Activated CD4-positive, alpha-beta T cell treated with anti-CD3 and anti-CD28 coated beads, Interleukin-2, Interleukin-4, amounts not matched to agents 100 ng/mL and 50 ng/mL, durations not matched to agents 16 hours and 8 hours (primary cell): ENCODE data around the gene DHRS12.

ENCODE experiments used
- DNase-seq: peaks from one replicate; pipeline ENCODE4 v3.0.0-alpha.2; 2020; ENCODE audit warnings: low spot score

DHRS12 gene

GRCh38 chr13:51781246-51782022, 22.5 kb downstream of the DHRS12 start:
- DNase-seq = no peak

GRCh38 chr13:51780099-51780498, 23.9 kb downstream of the DHRS12 start:
- no peak for DNase-seq

GRCh38 chr13:51778392-51778791, 25.6 kb downstream of the DHRS12 start:
- no peak for DNase-seq

DNA sequence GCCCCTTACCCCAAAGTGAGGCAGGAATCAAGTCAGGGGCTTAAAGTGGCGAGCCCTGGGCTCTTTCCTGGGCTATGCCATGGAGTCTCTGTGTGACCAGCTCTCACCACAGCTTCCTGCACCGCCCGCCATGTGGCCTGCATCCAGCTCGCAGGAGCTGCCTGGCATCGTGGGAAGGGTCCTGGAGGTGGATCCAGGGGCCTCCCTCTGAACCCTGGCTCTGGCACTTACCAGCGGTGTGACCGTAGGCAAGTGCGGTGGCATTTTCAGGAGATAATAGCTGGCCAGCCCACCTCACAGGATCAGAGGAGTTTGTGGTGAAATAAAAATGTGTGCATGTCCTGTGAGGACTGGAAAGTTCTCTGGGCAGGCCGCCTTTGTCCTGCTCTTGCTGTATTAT, 26.0 kb downstream of the DHRS12 start:
- no peak for DNase-seq

GRCh38 chr13:51776179-51776578, 27.8 kb downstream of the DHRS12 start:
- no peak for DNase-seq

- no peak for DNase-seq
Measured at GRCh38 chr13:51773515-51773914, 30.4 kb downstream of the DHRS12 start.

- DNase-seq = no peak
Measured at GRCh38 chr13:51772781-51773180, 31.2 kb downstream of the DHRS12 start.

- no peak for DNase-seq
Measured at GRCh38 chr13:51772105-51772455, 31.9 kb downstream of the DHRS12 start.

GRCh38 chr13:51771418-51772104, 32.4 kb downstream of the DHRS12 start:
- DNase-seq = no peak

DNA sequence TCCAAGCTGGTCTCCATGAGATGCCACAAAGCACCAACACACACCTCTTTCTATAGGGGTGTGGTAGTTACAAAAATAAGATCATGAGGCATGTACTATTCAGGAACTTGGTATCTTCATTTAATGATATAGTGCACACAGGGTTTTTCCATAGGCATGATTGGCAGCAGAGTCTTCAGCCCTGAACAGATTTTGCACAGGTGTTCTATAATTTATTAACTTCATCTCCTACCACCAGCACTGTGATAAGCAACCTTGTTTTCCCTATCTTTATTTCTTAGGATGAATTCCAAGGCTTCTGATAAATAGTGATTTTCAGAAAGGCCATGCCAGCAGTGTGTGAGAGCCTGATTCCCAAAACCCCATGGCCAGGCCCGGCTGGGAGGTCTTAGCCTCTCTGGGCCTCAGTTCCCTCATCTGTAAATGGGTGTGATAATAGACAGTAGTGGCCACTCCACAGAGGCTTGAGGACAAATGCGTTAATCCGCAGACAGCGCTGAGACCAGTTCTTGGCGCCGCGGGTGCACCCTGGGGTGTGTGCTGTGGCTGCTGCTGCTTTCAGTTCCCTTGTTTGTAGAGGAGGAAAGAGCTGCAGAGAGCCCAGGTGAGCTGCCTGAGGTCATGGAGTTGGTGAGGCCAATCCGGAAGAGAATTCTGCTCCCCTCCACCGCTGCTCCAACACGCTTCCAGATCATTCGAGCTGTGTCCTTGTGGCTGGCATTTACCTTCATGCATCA, 33.1 kb downstream of the DHRS12 start:
- no peak for DNase-seq

GRCh38 chr13:51770160-51770559, 33.8 kb downstream of the DHRS12 start:
- DNase-seq = no peak

GRCh38 chr13:51769455-51770127, 34.4 kb downstream of the DHRS12 start:
- no peak for DNase-seq

- no peak for DNase-seq
Measured at GRCh38 chr13:51768976-51769375, 35.0 kb downstream of the DHRS12 start.

DNA sequence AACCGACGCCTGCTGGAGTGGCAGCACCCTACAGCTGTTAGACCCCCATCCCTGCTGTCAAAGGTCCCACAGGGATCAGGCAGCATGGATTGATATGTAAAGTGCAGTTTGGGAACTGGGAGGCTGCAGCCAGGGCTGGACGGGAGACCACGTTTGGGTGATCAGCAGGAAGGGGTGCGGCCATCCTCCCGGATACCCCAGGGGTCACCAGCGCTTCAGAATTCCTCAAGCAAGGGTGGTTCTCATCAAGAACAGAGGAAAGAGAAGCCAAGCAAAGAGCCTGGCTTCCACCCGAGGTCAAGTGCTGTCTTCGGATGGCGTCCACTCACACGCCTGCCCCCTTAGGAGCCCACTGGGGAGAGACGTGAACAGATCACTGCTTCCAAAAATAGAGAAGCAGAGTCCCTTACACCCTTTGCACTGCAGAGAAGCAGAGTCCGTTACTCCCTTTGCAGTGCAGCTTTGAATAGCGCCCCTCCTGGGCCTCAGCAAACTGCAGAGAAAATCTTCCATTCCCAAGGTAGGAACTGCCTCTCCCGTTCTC, 35.5 kb downstream of the DHRS12 start:
- DNase-seq = no peak

DNA sequence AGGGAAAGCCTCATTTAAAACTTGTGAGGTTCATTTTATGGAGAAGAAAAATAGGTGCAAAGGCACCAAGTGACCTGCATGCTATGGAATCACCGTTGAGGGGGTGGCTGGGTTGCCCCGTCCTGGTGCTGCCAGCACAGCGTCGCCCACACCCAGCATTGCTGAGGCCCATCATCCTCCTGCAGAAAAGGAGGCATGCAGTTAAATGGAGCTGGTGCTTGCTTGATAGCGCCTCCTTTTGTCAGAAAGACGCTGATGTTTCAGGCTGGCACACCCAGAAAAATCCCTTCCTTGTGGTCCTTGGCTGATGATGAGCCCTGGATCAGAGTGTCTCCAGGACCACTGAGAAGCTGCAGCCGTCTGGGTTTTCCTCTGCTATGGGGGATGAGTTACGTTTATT, 36.9 kb downstream of the DHRS12 start:
- no peak for DNase-seq

GRCh38 chr13:51765142-51765515, 38.8 kb downstream of the DHRS12 start:
- no peak for DNase-seq

DNA sequence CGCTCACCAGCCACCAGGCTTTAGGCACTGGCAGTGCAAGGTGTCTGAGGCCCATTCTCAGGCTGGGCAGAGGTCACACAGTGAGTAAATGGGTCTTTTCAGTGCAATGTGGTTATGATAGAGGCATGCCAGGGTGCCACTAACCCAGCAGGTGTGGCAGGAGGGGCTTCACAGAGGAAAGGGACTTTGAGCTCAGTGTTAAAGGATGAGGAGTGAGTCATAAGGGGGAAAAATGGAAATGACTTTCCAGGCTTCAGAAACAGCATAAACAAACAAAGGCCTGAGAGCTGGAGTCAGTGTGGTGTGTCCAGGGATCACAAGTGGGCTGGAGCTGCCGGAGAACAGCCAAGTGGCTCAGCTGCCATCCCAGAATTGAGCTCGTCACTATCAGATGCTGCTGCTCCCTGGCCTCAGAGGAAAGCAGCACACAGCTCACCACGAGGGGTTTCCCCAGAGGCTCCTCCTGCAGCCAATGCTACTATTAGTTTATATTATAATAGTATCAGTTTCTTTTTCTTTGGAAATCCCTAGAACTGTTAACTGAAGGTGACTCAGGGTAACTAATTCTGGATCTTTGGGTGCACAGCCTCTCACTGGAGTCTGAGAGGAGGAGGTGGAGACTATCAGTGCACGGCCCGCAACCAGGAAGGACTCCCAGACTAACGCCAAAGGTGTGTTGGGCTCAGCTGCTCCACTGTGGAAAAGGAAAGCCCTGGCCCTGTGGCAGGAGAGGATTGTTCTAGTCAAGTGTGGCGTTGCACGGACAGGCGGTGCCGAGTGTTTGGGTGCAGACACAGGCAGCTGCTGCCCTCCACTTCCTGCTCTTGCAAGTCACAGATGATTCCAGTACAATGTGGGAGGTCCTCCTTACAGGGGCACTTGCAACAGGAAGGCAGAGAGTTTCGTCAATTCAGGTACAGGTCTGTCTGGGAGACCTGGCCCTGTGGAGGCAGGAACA, 39.5 kb downstream of the DHRS12 start:
- peak; percentile 69 for DNase-seq

DNA sequence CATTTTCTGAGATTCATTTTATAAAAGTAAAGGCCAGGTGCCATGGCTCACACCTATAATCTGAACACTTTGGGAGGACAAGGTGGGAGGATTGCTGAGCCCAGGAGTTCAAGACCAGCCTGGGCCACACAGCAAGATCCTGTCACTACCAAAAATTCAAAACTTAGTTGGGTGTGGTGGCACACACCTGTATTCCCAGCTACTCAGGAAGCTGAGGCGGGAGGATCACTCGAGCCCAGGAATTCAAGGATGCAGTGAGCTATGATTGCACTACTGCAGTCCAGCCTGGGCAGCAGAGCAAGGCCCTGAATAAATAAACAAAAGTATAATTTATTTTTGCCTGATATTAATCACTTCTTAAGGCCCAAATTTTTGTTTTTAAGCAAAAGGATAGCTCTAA, 40.5 kb downstream of the DHRS12 start:
- no peak for DNase-seq

DNA sequence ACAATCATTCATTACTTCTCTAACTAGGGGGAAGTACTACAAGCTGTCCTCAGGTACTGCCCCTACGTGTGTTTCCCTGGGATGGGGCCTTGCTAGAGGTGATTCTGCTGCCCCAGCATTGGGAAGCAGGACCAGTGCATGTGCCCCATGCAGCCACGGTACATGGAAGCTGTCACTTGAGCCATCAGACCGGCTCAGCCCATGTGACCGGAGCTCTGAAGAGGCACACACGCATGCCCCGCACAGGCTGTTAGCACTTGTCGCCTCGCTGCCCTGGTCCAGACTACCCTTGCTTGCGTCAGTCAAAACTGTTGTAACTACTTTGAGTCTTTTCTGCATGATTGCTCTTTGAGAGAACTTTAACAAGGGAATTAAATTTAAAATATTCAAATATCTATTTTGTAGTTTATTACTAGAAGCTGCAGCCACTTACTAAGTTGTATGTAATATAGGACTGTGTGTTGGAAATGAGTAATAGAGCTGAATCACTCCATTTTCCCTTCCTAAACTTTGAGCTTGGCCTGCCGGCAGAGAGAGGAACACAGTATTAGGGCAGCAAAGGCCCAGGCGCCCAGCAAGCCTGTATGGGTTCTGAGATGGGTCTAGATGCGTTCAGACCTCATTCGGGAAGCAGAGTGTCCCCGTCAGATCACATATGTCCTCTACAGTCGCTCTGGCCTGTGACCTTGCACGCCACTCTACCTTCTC, 42.2 kb downstream of the DHRS12 start:
- DNase-seq = no peak

GRCh38 chr13:51760592-51760991, 43.4 kb downstream of the DHRS12 start:
- DNase-seq = no peak
